Measurements from ENCODE around the gene ADGRE2.

DNA sequence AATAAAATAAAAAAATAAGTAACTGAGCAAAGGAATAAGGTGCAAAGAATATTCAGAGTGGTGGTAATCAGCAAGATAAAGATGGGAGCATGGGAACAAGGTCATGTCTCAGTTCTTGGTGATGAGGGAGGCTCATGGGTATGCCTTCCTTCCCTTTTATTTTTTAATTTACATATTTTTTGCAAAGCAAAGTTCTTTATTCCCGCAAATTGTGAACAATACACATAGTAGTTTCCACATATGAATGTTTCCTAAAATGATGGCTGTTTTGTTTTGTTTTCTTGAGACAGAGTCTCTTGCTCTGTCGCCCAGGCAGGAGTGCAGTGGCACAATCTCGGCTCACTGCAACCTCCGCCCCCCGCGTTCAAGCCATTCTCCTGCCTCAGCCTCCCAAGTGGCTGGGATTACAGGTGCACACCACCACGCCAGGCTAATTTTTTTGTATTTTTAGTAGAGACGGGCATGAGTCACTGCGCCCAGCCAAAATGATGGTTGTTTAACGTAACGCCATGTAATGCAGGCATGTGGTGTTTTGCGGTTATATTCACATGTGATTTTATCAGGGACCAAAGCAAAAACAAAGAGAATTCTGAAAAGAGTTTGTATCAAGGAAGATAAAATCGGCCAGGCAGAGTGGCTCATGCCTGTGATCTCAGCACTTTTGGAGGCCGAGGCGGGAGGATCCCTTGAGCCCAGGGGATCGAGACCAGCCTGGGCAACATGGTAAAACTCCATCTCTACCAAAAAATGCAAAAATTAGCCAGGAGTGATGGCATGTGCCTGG, 4.5 kb upstream of the ADGRE2 start:
- TF ChIP-seq, protein P1, sequence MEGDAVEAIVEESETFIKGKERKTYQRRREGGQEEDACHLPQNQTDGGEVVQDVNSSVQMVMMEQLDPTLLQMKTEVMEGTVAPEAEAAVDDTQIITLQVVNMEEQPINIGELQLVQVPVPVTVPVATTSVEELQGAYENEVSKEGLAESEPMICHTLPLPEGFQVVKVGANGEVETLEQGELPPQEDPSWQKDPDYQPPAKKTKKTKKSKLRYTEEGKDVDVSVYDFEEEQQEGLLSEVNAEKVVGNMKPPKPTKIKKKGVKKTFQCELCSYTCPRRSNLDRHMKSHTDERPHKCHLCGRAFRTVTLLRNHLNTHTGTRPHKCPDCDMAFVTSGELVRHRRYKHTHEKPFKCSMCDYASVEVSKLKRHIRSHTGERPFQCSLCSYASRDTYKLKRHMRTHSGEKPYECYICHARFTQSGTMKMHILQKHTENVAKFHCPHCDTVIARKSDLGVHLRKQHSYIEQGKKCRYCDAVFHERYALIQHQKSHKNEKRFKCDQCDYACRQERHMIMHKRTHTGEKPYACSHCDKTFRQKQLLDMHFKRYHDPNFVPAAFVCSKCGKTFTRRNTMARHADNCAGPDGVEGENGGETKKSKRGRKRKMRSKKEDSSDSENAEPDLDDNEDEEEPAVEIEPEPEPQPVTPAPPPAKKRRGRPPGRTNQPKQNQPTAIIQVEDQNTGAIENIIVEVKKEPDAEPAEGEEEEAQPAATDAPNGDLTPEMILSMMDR (IDR thresholded peaks at IDR 0.05) = no peak
- TF ChIP-seq POLR2A (IDR thresholded peaks at IDR 0.05) = no peak

Data from esophagus squamous epithelium (tissue), 4 donors.